ENCODE measurements around the gene COL5A3. TPM values are rescaled to one million over a fixed set of nuclear protein-coding genes. Genes with fewer than 3 reads are reported as not detected.
"Not testable (repeated sequence)": the region's sequence is repeated elsewhere in the genome, so short reads cannot be mapped to it uniquely, and the experiment has no call there.

COL5A3 gene
- total and polyA plus RNA-seq, 5 donors from 2014 or later = 0.35 to 2.1 TPM; not detected in 3

GRCh38 chr19:9956956-9957355, 53.3 kb downstream of the COL5A3 start:
- Histone ChIP-seq H3K36me3 (ENCODE audit: control insufficient read depth, insufficient read depth, low read length) (no peaks in the 10 kb centered on the region), H3K27me3 (ENCODE audit: control insufficient read depth, insufficient read depth, low read length) (peaks cover 2% of the 10 kb centered on the region), H3K4me3 (ENCODE audit: low read depth, low read length) (no peak overlapping the region), H3K9me3 (ENCODE audit: control insufficient read depth in 2 of 2, low read length in 2 of 2) (no peaks in the 10 kb centered on the region), H3K27ac (ENCODE audit: insufficient read depth, low read length, poor library complexity, severe bottlenecking) (no peak overlapping the region), H3K4me1 (ENCODE audit: control insufficient read depth, insufficient read depth, low read length, poor library complexity, severe bottlenecking) (no peaks in the 10 kb centered on the region)
- Mint-ChIP-seq H3K27ac (no peak overlapping the region), H3K9me3 (no peaks in the 10 kb centered on the region), H3K27me3 (peaks cover 19% of the 10 kb centered on the region), H3K4me3 (no peak overlapping the region), H3K4me1 (no peaks in the 10 kb centered on the region), H3K36me3 (no peaks in the 10 kb centered on the region)
- DNase-seq = no peak
- no peak for ATAC-seq (ENCODE audit: low read depth in 2 of 2)

GRCh38 chr19:9953802-9954542, 56.3 kb downstream of the COL5A3 start:
- Mint-ChIP-seq H3K4me1 (no peaks in the 10 kb centered on the region), H3K27ac (no peak overlapping the region), H3K36me3 (no peaks in the 10 kb centered on the region), H3K27me3 (peaks cover 17% of the 10 kb centered on the region), H3K4me3 (no peak overlapping the region), H3K9me3 (no peaks in the 10 kb centered on the region)
- no peaks in the 10 kb centered on the region for H3K36me3 ChIP-seq (ENCODE audit: control insufficient read depth, insufficient read depth, low read length)
- no peak overlapping the region for H3K27ac ChIP-seq (ENCODE audit: insufficient read depth, low read length, poor library complexity, severe bottlenecking)
- H3K27me3 ChIP-seq (ENCODE audit: control insufficient read depth, insufficient read depth, low read length) = peaks cover 2% of the 10 kb centered on the region
- H3K4me3 ChIP-seq (ENCODE audit: low read depth, low read length) = no peak overlapping the region
- no peaks in the 10 kb centered on the region for H3K4me1 ChIP-seq (ENCODE audit: control insufficient read depth, insufficient read depth, low read length, poor library complexity, severe bottlenecking)
- ATAC-seq (ENCODE audit: low read depth in 2 of 2) (no peak), DNase-seq (no peak)
- H3K9me3 ChIP-seq (ENCODE audit: control insufficient read depth in 2 of 2, low read length in 2 of 2) = no peaks in the 10 kb centered on the region

DNA sequence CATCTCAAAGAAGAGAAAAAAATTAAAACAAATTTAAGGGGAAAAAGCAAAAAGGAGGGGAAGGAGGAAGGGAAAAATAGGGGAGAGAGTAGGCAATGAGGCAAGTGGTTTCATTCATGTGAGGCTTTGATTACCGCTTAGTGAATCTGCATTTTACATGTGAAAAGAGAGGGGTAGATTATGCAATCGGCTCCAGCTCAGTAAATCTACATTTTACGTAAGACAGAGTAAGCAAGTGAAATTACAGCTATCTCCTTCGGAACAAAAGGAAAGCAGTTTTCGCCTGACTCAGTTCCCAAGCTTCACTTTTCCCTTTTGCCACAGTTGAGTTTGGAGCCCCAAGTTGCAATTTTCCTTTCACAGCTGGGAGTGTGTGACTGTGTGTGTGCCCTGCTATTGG, 58.0 kb downstream of the COL5A3 start:
- no peaks in the 10 kb centered on the region for H3K9me3 ChIP-seq (ENCODE audit: control insufficient read depth in 2 of 2, low read length in 2 of 2)
- Mint-ChIP-seq H3K27me3 (peaks cover 25% of the 10 kb centered on the region), H3K9me3 (no peaks in the 10 kb centered on the region), H3K36me3 (no peaks in the 10 kb centered on the region), H3K4me3 (no peak overlapping the region), H3K4me1 (no peaks in the 10 kb centered on the region), H3K27ac (no peak overlapping the region)
- H3K27ac ChIP-seq (ENCODE audit: insufficient read depth, low read length, poor library complexity, severe bottlenecking) = no peak overlapping the region
- ATAC-seq (ENCODE audit: low read depth in 2 of 2) (no peak), DNase-seq (no peak)
- no peak overlapping the region for H3K4me3 ChIP-seq (ENCODE audit: low read depth, low read length)
- H3K27me3 ChIP-seq (ENCODE audit: control insufficient read depth, insufficient read depth, low read length) = peaks cover 2% of the 10 kb centered on the region
- no peaks in the 10 kb centered on the region for H3K36me3 ChIP-seq (ENCODE audit: control insufficient read depth, insufficient read depth, low read length)
- no peaks in the 10 kb centered on the region for H3K4me1 ChIP-seq (ENCODE audit: control insufficient read depth, insufficient read depth, low read length, poor library complexity, severe bottlenecking)

- H3K9me3 Mint-ChIP-seq = peaks cover 0 to 4% (median 0%) of the 10 kb centered on the region in 7 donors
- H3K4me3 Mint-ChIP-seq = no peak overlapping the region
- ATAC-seq (ENCODE audit: low read depth in 2 of 2) = no peak
- Histone ChIP-seq H3K9me3 (ENCODE audit: control insufficient read depth in 2 of 2, low read length in 2 of 2) (no peaks in the 10 kb centered on the region), H3K27ac (ENCODE audit: insufficient read depth, low read length, poor library complexity, severe bottlenecking) (no peak overlapping the region), H3K4me1 (ENCODE audit: control insufficient read depth, insufficient read depth, low read length, poor library complexity, severe bottlenecking) (no peaks in the 10 kb centered on the region), H3K27me3 (ENCODE audit: control insufficient read depth, insufficient read depth, low read length) (peaks cover 2% of the 10 kb centered on the region), H3K4me3 (ENCODE audit: low read depth, low read length) (no peak overlapping the region), H3K36me3 (ENCODE audit: control insufficient read depth, insufficient read depth, low read length) (no peaks in the 10 kb centered on the region)
- H3K27ac Mint-ChIP-seq = no peak overlapping the region
- H3K4me1 Mint-ChIP-seq = peaks cover 0 to 4% (median 1%) of the 10 kb centered on the region in 4 donors
- H3K36me3 Mint-ChIP-seq = no peaks in the 10 kb centered on the region
- peaks cover 39% of the 10 kb centered on the region for H3K27me3 Mint-ChIP-seq
- no peak for DNase-seq
Observed at GRCh38 chr19:9947441-9947840, 62.9 kb downstream of the COL5A3 start.

GRCh38 chr19:9946528-9947125, 63.7 kb downstream of the COL5A3 start:
- not testable (repeated sequence) for H3K36me3 ChIP-seq (ENCODE audit: control insufficient read depth, insufficient read depth, low read length); ATAC-seq (ENCODE audit: low read depth in 2 of 2); H3K4me1 Mint-ChIP-seq; H3K27ac Mint-ChIP-seq; H3K4me3 Mint-ChIP-seq; H3K27ac ChIP-seq (ENCODE audit: insufficient read depth, low read length, poor library complexity, severe bottlenecking); H3K9me3 ChIP-seq (ENCODE audit: control insufficient read depth in 2 of 2, low read length in 2 of 2); H3K36me3 Mint-ChIP-seq; H3K9me3 Mint-ChIP-seq; DNase-seq; H3K4me3 ChIP-seq (ENCODE audit: low read depth, low read length); H3K4me1 ChIP-seq (ENCODE audit: control insufficient read depth, insufficient read depth, low read length, poor library complexity, severe bottlenecking); H3K27me3 ChIP-seq (ENCODE audit: control insufficient read depth, insufficient read depth, low read length)
- peaks cover 34% of the 10 kb centered on the region for H3K27me3 Mint-ChIP-seq

DNA sequence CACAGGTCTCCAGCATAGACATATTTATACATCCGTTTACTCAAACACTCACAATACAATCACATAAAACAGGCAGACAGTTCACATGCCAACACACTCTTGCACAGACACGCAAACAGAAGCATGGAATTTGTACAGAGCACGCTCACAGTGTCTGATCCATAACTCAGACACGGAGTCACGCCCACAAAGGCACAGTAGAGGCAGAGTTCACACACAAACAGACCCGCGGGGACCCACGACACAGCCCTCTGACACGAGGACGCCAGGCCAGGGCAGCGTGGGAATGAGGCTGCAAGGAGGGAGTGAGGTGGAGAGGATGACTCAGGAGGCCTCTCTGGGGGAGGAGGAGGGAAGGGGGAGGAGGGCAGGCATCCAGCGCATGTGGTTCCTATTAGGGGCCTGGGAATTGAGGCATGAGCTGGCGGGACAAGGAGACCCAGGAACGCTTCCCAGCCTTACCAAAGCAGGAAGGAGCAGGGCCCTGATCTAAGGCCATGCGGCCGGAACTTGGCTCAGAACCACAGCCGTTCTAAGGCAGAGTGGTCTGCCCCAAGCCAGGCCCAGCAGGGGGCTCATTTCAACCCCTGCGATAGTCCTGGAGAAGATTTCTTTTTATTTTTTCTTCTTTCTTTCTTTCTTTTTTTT, 64.9 kb downstream of the COL5A3 start:
- H3K4me3 ChIP-seq (ENCODE audit: low read depth, low read length) = no peak overlapping the region
- no peaks in the 10 kb centered on the region for H3K36me3 ChIP-seq (ENCODE audit: control insufficient read depth, insufficient read depth, low read length)
- no peak overlapping the region for H3K27ac ChIP-seq (ENCODE audit: insufficient read depth, low read length, poor library complexity, severe bottlenecking)
- ATAC-seq (ENCODE audit: low read depth in 2 of 2) = no peak
- peaks cover 0 to 4% (median 2%) of the 10 kb centered on the region in 4 donors for H3K4me1 Mint-ChIP-seq
- peaks cover 9 to 10% of the 10 kb centered on the region in 2 experiments for H3K9me3 ChIP-seq (ENCODE audit: control insufficient read depth in 2 of 2, low read length in 2 of 2)
- no peak overlapping the region for H3K4me3 Mint-ChIP-seq
- no peak for DNase-seq
- H3K4me1 ChIP-seq (ENCODE audit: control insufficient read depth, insufficient read depth, low read length, poor library complexity, severe bottlenecking) = no peaks in the 10 kb centered on the region
- peaks cover 5% of the 10 kb centered on the region for H3K27me3 ChIP-seq (ENCODE audit: control insufficient read depth, insufficient read depth, low read length)
- peaks cover 0 to 11% (median 6%) of the 10 kb centered on the region in 7 donors for H3K9me3 Mint-ChIP-seq
- H3K27ac Mint-ChIP-seq = no peak overlapping the region
- peaks cover 3% of the 10 kb centered on the region for H3K36me3 Mint-ChIP-seq
- peaks cover 39% of the 10 kb centered on the region for H3K27me3 Mint-ChIP-seq

- H3K4me1 ChIP-seq (ENCODE audit: control insufficient read depth, insufficient read depth, low read length, poor library complexity, severe bottlenecking) = no peaks in the 10 kb centered on the region
- Mint-ChIP-seq H3K4me1 (peaks cover 0 to 4% (median 2%) of the 10 kb centered on the region in 4 donors), H3K27ac (no peak overlapping the region), H3K4me3 (no peak overlapping the region), H3K27me3 (peaks cover 40% of the 10 kb centered on the region), H3K36me3 (peaks cover 3% of the 10 kb centered on the region), H3K9me3 (peaks cover 0 to 11% (median 6%) of the 10 kb centered on the region in 7 donors)
- no peak overlapping the region for H3K4me3 ChIP-seq (ENCODE audit: low read depth, low read length)
- ATAC-seq (ENCODE audit: low read depth in 2 of 2) (no peak), DNase-seq (no peak)
- no peaks in the 10 kb centered on the region for H3K36me3 ChIP-seq (ENCODE audit: control insufficient read depth, insufficient read depth, low read length)
- H3K27ac ChIP-seq (ENCODE audit: insufficient read depth, low read length, poor library complexity, severe bottlenecking) = no peak overlapping the region
- H3K27me3 ChIP-seq (ENCODE audit: control insufficient read depth, insufficient read depth, low read length) = peaks cover 8% of the 10 kb centered on the region
- peaks cover 9 to 10% of the 10 kb centered on the region in 2 experiments for H3K9me3 ChIP-seq (ENCODE audit: control insufficient read depth in 2 of 2, low read length in 2 of 2)
Observed at GRCh38 chr19:9943744-9944143, 66.6 kb downstream of the COL5A3 start.

Measured in CD4-positive, CD25-positive, alpha-beta regulatory T cell (primary cell).